Measurements from ENCODE around the gene CRX.
"Not testable (repeated sequence)": the region's sequence is repeated elsewhere in the genome, so short reads cannot be mapped to it uniquely, and the experiment has no call there.

CRX gene

GRCh38 chr19:47804451-47804850 is 17.3 kb upstream of the CRX start, which contains the start of gene TPRX1:
Gene TPRX1 (minus strand): TSS chr19:47804551. CDS start chr19:47804539, 12 bp downstream.
- DNase-seq: not testable (repeated sequence)

- no peak for DNase-seq
Observed at GRCh38 chr19:47805313-47805712, 16.4 kb upstream of the CRX start.

GRCh38 chr19:47806435-47806834 is 15.3 kb upstream of the CRX start:
- no peak for DNase-seq

- peak; percentile 17 for DNase-seq
Observed at GRCh38 chr19:47813304-47813994, 8.3 kb upstream of the CRX start.

GRCh38 chr19:47813995-47814328 is 7.8 kb upstream of the CRX start:
- DNase-seq: no peak

- DNase-seq: not testable (repeated sequence)
Observed at GRCh38 chr19:47816270-47816669, 5.5 kb upstream of the CRX start.

- not testable (repeated sequence) for DNase-seq
Observed at GRCh38 chr19:47818221-47818620, 3.5 kb upstream of the CRX start.

GRCh38 chr19:47819858-47820257 is 1.9 kb upstream of the CRX start:
- no peak for DNase-seq

GRCh38 chr19:47820410-47820809 is 1.3 kb upstream of the CRX start:
- no peak for DNase-seq

- DNase-seq: no peak
Observed at GRCh38 chr19:47824396-47824795, 2.7 kb downstream of the CRX start.

- no peak for DNase-seq
Observed at GRCh38 chr19:47826800-47827199, 5.1 kb downstream of the CRX start.

- no peak for DNase-seq
Observed at GRCh38 chr19:47832723-47833122, 11.0 kb downstream of the CRX start.

GRCh38 chr19:47836038-47836437 is 14.3 kb downstream of the CRX start:
- DNase-seq: no peak

GRCh38 chr19:47839411-47839810 is 17.7 kb downstream of the CRX start:
- no peak for DNase-seq

GRCh38 chr19:47839913-47840312 is 18.2 kb downstream of the CRX start:
- DNase-seq: no peak

GRCh38 chr19:47842941-47843340 is 21.2 kb downstream of the CRX start:
- DNase-seq: no peak

- DNase-seq: no peak
Observed at GRCh38 chr19:47848425-47848822, 26.7 kb downstream of the CRX start.

- DNase-seq: no peak
Observed at GRCh38 chr19:47848823-47849473, 27.2 kb downstream of the CRX start.

- DNase-seq: no peak
Observed at GRCh38 chr19:47853003-47853402, 31.3 kb downstream of the CRX start.

GRCh38 chr19:47854459-47854858 is 32.7 kb downstream of the CRX start:
- DNase-seq: no peak

GRCh38 chr19:47858231-47858630 is 36.5 kb downstream of the CRX start:
- not testable (repeated sequence) for DNase-seq

GRCh38 chr19:47858646-47859285 is 37.0 kb downstream of the CRX start, which contains the start of gene TPRX2:
Gene TPRX2 (plus strand): TSS chr19:47859235. CDS start chr19:47859247, 12 bp downstream.
- not testable (repeated sequence) for DNase-seq

GRCh38 chr19:47859838-47860237 is 38.1 kb downstream of the CRX start:
- DNase-seq: not testable (repeated sequence)
